IPS-20b (cell line): Measurements from ENCODE around the gene PRLR.

Experiments used
- H3K27ac ChIP-seq: one replicate; pipeline ENCODE4 v1.5.1; 2013; ENCODE audit warnings: low read length
- H3K27me3 ChIP-seq: 2 replicates; pipeline ENCODE4 v1.6.1; 2013; ENCODE audit warnings: mild to moderate bottlenecking, low read length, inconsistent platforms; ENCODE audit not compliant: insufficient read depth
- H3K36me3 ChIP-seq: 2 replicates; pipeline ENCODE4 v1.6.1; 2013; ENCODE audit warnings: low read depth, mild to moderate bottlenecking, inconsistent platforms, low read length, moderate library complexity; ENCODE audit not compliant: insufficient read depth
- H3K4me1 ChIP-seq: 2 replicates; pipeline ENCODE4 v1.6.1; 2013; ENCODE audit warnings: mild to moderate bottlenecking, control low read depth, inconsistent platforms, low read length, moderate library complexity; ENCODE audit not compliant: insufficient read depth
- H3K4me3 ChIP-seq: 2 replicates; pipeline ENCODE4 v1.5.1; 2013; ENCODE audit warnings: mild to moderate bottlenecking, low read length, inconsistent platforms
- H3K9ac ChIP-seq: 2 replicates; pipeline ENCODE4 v1.6.1; 2013; ENCODE audit warnings: low read depth, mild to moderate bottlenecking, inconsistent platforms, low read length, moderate library complexity
- H3K9me3 ChIP-seq: 2 replicates; pipeline ENCODE4 v1.6.1; 2013; ENCODE audit warnings: mild to moderate bottlenecking, low read depth, low read length, inconsistent platforms; ENCODE audit not compliant: insufficient read depth

PRLR gene

GRCh38 chr5:35003018-35003957 lies 227.0 kb downstream of the PRLR start:
- no peak overlapping the region for H3K4me3 ChIP-seq
- no peaks in the 10 kb centered on the region for H3K9me3 ChIP-seq
- no peak overlapping the region for H3K9ac ChIP-seq
- no peaks in the 10 kb centered on the region for H3K36me3 ChIP-seq
- no peaks in the 10 kb centered on the region for H3K27me3 ChIP-seq
- H3K27ac ChIP-seq, result no peak overlapping the region
- peaks cover 4% of the 10 kb centered on the region; the same call in 1 of the 2 replicates for H3K4me1 ChIP-seq

GRCh38 chr5:35002459-35002858 lies 227.8 kb downstream of the PRLR start:
- Histone ChIP-seq H3K27me3 (no peaks in the 10 kb centered on the region), H3K27ac (no peak overlapping the region), H3K36me3 (no peaks in the 10 kb centered on the region), H3K4me3 (no peak overlapping the region), H3K4me1 (peaks cover 4% of the 10 kb centered on the region; the same call in 1 of the 2 replicates), H3K9me3 (no peaks in the 10 kb centered on the region), H3K9ac (no peak overlapping the region)

GRCh38 chr5:35001842-35002241 lies 228.4 kb downstream of the PRLR start:
- no peaks in the 10 kb centered on the region for H3K9me3 ChIP-seq
- H3K36me3 ChIP-seq, result no peaks in the 10 kb centered on the region
- no peaks in the 10 kb centered on the region for H3K27me3 ChIP-seq
- H3K27ac ChIP-seq, result no peak overlapping the region
- no peak overlapping the region for H3K4me3 ChIP-seq
- H3K9ac ChIP-seq, result no peak overlapping the region
- H3K4me1 ChIP-seq, result peaks cover 4% of the 10 kb centered on the region; the same call in 1 of the 2 replicates
